WTC11 (cell line): Measurements from ENCODE around the gene PROCA1. TPM values are rescaled to one million over a fixed set of nuclear protein-coding genes. Genes with fewer than 3 reads are reported as not detected.
"Not testable (repeated sequence)": the region's sequence is repeated elsewhere in the genome, so short reads cannot be mapped to it uniquely, and the experiment has no call there.

ENCODE experiments used
- ATAC-seq: fragments of 200-7000 bp; cut with Tn5 transposase; 2 replicates; pipeline ENCODE4 v1.10.0; 2021; ENCODE audit warnings: mild to moderate bottlenecking, moderate library complexity
- CTCF ChIA-PET: fragments of 300-600 bp; sonication (Branson Sonifier 250); formaldehyde crosslinking; loops from one replicate; lab custom pipeline; 2021; ENCODE audit warnings: antibody characterized with exemption; lab: Charles Lee
- POLR2A ChIA-PET: fragments of 350-600 bp; sonication (Branson Sonifier 250); formaldehyde crosslinking; loops from one replicate; lab custom pipeline; 2021; ENCODE audit warnings: antibody characterized with exemption; lab: Charles Lee
- DNase-seq: peaks from one replicate; pipeline ENCODE4 v3.0.0; 2021; ENCODE audit warnings: low spot score
- H3K27ac Mint-ChIP-seq: 2 replicates; pipeline ENCODE4 v1.8.0; 2021; ENCODE audit warnings: mixed read lengths
- H3K27me3 Mint-ChIP-seq: 2 replicates; pipeline ENCODE4 v1.8.0; 2021; ENCODE audit warnings: low read depth, mild to moderate bottlenecking, moderate library complexity, mixed read lengths
- H3K36me3 Mint-ChIP-seq: 2 replicates; pipeline ENCODE4 v1.8.0; 2021; ENCODE audit warnings: mixed read lengths
- H3K4me1 Mint-ChIP-seq: 2 replicates; pipeline ENCODE4 v1.8.0; 2022; ENCODE audit warnings: mixed read lengths
- H3K4me3 Mint-ChIP-seq: 2 replicates; pipeline ENCODE4 v1.8.0; 2021; ENCODE audit warnings: mild to moderate bottlenecking, moderate library complexity, mixed read lengths
- H3K9me3 Mint-ChIP-seq: 2 replicates; pipeline ENCODE4 v1.8.0; 2021; ENCODE audit warnings: mixed read lengths
- E2F1 ChIP-seq: sonication (generic); formaldehyde crosslinking; IDR thresholded peaks from 2 replicates; pipeline ENCODE4 v1.8.0; 2022; ENCODE audit warnings: mild to moderate bottlenecking, missing genetic modification reagents
- E2F4 ChIP-seq: sonication (generic); formaldehyde crosslinking; IDR thresholded peaks from 2 replicates; pipeline ENCODE4 v1.8.1; 2022; ENCODE audit warnings: low read depth, mild to moderate bottlenecking, moderate library complexity, missing genetic modification reagents, borderline replicate concordance
- ELF4 ChIP-seq: sonication (generic); formaldehyde crosslinking; IDR thresholded peaks from 2 replicates; pipeline ENCODE4 v1.8.1; 2022; ENCODE audit warnings: low read depth, mild to moderate bottlenecking, moderate library complexity, missing genetic modification reagents
- ETV6 ChIP-seq: sonication (generic); formaldehyde crosslinking; IDR thresholded peaks from 2 replicates; pipeline ENCODE4 v1.8.1; 2022; ENCODE audit warnings: mild to moderate bottlenecking, missing genetic modification reagents
- GRHL2 ChIP-seq: fragments of 250-450 bp; sonication (Bioruptor Pico); IDR thresholded peaks from 2 replicates; pipeline ENCODE4 v1.8.0; 2022; ENCODE audit warnings: mild to moderate bottlenecking, moderate library complexity; ENCODE audit not compliant: insufficient replicate concordance, severe bottlenecking
- GTF2I ChIP-seq: fragments of 250-450 bp; sonication (Bioruptor Pico); conservative IDR thresholded peaks from 2 replicates; pipeline ENCODE4 v1.4.0; 2021; ENCODE audit warnings: mild to moderate bottlenecking
- HMGA2 ChIP-seq: fragments of 250-450 bp; sonication (Bioruptor Pico); IDR thresholded peaks from 2 replicates; pipeline ENCODE4 v1.4.0; 2021; ENCODE audit warnings: mild to moderate bottlenecking, moderate library complexity
- HMGXB4 ChIP-seq: sonication (generic); formaldehyde crosslinking; IDR thresholded peaks from 2 replicates; pipeline ENCODE4 v1.8.1; 2023; ENCODE audit warnings: mild to moderate bottlenecking, moderate library complexity, missing genetic modification reagents
- KAT7 ChIP-seq: sonication (generic); formaldehyde crosslinking; IDR thresholded peaks from 2 replicates; pipeline ENCODE4 v1.8.1; 2023; ENCODE audit warnings: missing genetic modification reagents, mild to moderate bottlenecking, borderline replicate concordance
- MYBL2 ChIP-seq: sonication (generic); formaldehyde crosslinking; IDR thresholded peaks from 2 replicates; pipeline ENCODE4 v1.8.1; 2023; ENCODE audit warnings: mild to moderate bottlenecking, moderate library complexity, missing genetic modification reagents
- NFYB ChIP-seq: sonication (generic); formaldehyde crosslinking; conservative IDR thresholded peaks from 2 replicates; pipeline ENCODE4 v1.8.0; 2022; ENCODE audit warnings: low read depth, missing genetic modification reagents
- PRRX2 ChIP-seq: fragments of 250-450 bp; sonication (Bioruptor Pico); IDR thresholded peaks from 2 replicates; pipeline ENCODE4 v1.8.0; 2021; ENCODE audit warnings: mild to moderate bottlenecking
- RELA ChIP-seq: sonication (generic); formaldehyde crosslinking; IDR thresholded peaks from 2 replicates; pipeline ENCODE4 v1.8.1; 2022; ENCODE audit warnings: missing genetic modification reagents, mild to moderate bottlenecking, borderline replicate concordance
- RORB ChIP-seq: fragments of 250-450 bp; sonication (Bioruptor Pico); IDR thresholded peaks from 2 replicates; pipeline ENCODE4 v1.9.0; 2021; ENCODE audit warnings: mild to moderate bottlenecking
- SOX15 ChIP-seq: fragments of 250-450 bp; sonication (Bioruptor Pico); IDR thresholded peaks from 2 replicates; pipeline ENCODE4 v1.9.0; 2021; ENCODE audit warnings: mild to moderate bottlenecking
- SP1 ChIP-seq: sonication (generic); formaldehyde crosslinking; conservative IDR thresholded peaks from 2 replicates; pipeline ENCODE4 v1.8.1; 2022; ENCODE audit warnings: missing genetic modification reagents
- TEAD1 ChIP-seq: sonication (generic); formaldehyde crosslinking; IDR thresholded peaks from 2 replicates; pipeline ENCODE4 v1.8.0; 2022; ENCODE audit warnings: mild to moderate bottlenecking, missing genetic modification reagents
- TEAD4 ChIP-seq: sonication (generic); formaldehyde crosslinking; IDR thresholded peaks from 2 replicates; pipeline ENCODE4 v1.8.0; 2022; ENCODE audit warnings: mild to moderate bottlenecking, missing genetic modification reagents
- ZBTB21 ChIP-seq: sonication (generic); formaldehyde crosslinking; IDR thresholded peaks from 2 replicates; pipeline ENCODE4 v1.8.1; 2023; ENCODE audit warnings: mild to moderate bottlenecking, missing genetic modification reagents, borderline replicate concordance
- ZMAT4 ChIP-seq: fragments of 250-450 bp; sonication (Bioruptor Pico); IDR thresholded peaks from 2 replicates; pipeline ENCODE4 v1.9.0; 2021; ENCODE audit warnings: mild to moderate bottlenecking
- ZNF138 ChIP-seq: sonication (generic); formaldehyde crosslinking; conservative IDR thresholded peaks from 2 replicates; pipeline ENCODE4 v1.8.1; 2022; ENCODE audit warnings: mild to moderate bottlenecking, moderate library complexity, missing genetic modification reagents
- ZNF232 ChIP-seq: sonication (generic); formaldehyde crosslinking; IDR thresholded peaks from 2 replicates; pipeline ENCODE4 v1.8.0; 2022; ENCODE audit warnings: mild to moderate bottlenecking, missing genetic modification reagents
- ZNF532 ChIP-seq: fragments of 250-450 bp; sonication (Bioruptor Pico); IDR thresholded peaks from 2 replicates; pipeline ENCODE4 v1.9.0; 2021; ENCODE audit warnings: mild to moderate bottlenecking, borderline replicate concordance
- ZNF671 ChIP-seq: fragments of 250-450 bp; sonication (Bioruptor Pico); IDR thresholded peaks from 2 replicates; pipeline ENCODE4 v1.8.0; 2021; ENCODE audit warnings: mild to moderate bottlenecking
- total RNA-seq: library from RNA; stranded (reverse); gene quantifications from 3 replicates; pipeline ENCODE4 v1.2.3, GENCODE V29; 2021

PROCA1 gene
- total RNA-seq, 1 experiment from 2014 or later, result 28.4 TPM

GRCh38 chr17:28737316-28737715 is 25.6 kb upstream of the PROCA1 start:
- ATAC-seq, result no peak
- Mint-ChIP-seq H3K27me3 (no peaks in the 10 kb centered on the region), H3K36me3 (peaks cover 22% of the 10 kb centered on the region), H3K4me1 (peaks cover 6% of the 10 kb centered on the region), H3K4me3 (no peak overlapping the region), H3K9me3 (no peaks in the 10 kb centered on the region), H3K27ac (no peak overlapping the region)
- ChIA-PET CTCF (no interaction called here), POLR2A (interaction anchor here (1.0 kb wide), 1 partner anchor 26 kb away, joined by 4 read pairs; the partner anchor contains the start of gene PROCA1)
- TF ChIP-seq E2F4 (CRISPR knock-in tag), result no peak
- TF ChIP-seq ZNF138 (CRISPR knock-in tag), result no peak
- TF ChIP-seq KAT7 (CRISPR knock-in tag), result no peak
- no peak for TF ChIP-seq ZBTB21 (CRISPR knock-in tag)
- TF ChIP-seq TEAD4 (CRISPR knock-in tag), result no peak
- no peak for TF ChIP-seq TEAD1 (CRISPR knock-in tag)
- TF ChIP-seq ZMAT4 (CRISPR knock-in tag), result no peak
- TF ChIP-seq SP1 (CRISPR knock-in tag), result no peak
- TF ChIP-seq ZNF232 (CRISPR knock-in tag), result no peak
- TF ChIP-seq RORB (CRISPR knock-in tag), result no peak
- no peak for TF ChIP-seq ZNF671 (CRISPR knock-in tag)
- TF ChIP-seq RELA (CRISPR knock-in tag), result no peak
- no peak for DNase-seq

GRCh38 chr17:28735913-28736769 is 24.5 kb upstream of the PROCA1 start:
- H3K27me3 Mint-ChIP-seq, ATAC-seq, POLR2A ChIA-PET, H3K27ac Mint-ChIP-seq, H3K4me1 Mint-ChIP-seq, H3K9me3 Mint-ChIP-seq, H3K4me3 Mint-ChIP-seq, DNase-seq: not testable (repeated sequence)
- peaks cover 22% of the 10 kb centered on the region for H3K36me3 Mint-ChIP-seq
- CTCF ChIA-PET, result interaction anchor here (1.3 to 12.2 kb wide), 2 partner anchors 9 to 11 kb away, joined by 5 to 541 read pairs; partner anchors contain the start of gene TRAF4

GRCh38 chr17:28735242-28735722 is 23.6 kb upstream of the PROCA1 start:
- DNase-seq (no peak), ATAC-seq (no peak)
- H3K4me3 Mint-ChIP-seq, result no peak overlapping the region
- no peaks in the 10 kb centered on the region for H3K27me3 Mint-ChIP-seq
- H3K36me3 Mint-ChIP-seq, result peaks cover 22% of the 10 kb centered on the region
- H3K27ac Mint-ChIP-seq, result no peak overlapping the region
- ChIA-PET CTCF (interaction anchor here (1.3 to 12.2 kb wide), 2 partner anchors 8 to 12 kb away, joined by 5 to 541 read pairs; partner anchors contain the start of gene TRAF4), POLR2A (interaction anchor here (0.6 kb wide), 1 partner anchor 10 kb away, joined by 3 read pairs; no protein-coding TSS in a partner anchor)
- no peaks in the 10 kb centered on the region for H3K4me1 Mint-ChIP-seq
- no peaks in the 10 kb centered on the region for H3K9me3 Mint-ChIP-seq
- TF ChIP-seq HMGA2 (CRISPR knock-in tag), result no peak
- TF ChIP-seq E2F1 (CRISPR knock-in tag), result no peak
- TF ChIP-seq NFYB, result no peak
- no peak for TF ChIP-seq MYBL2 (CRISPR knock-in tag)
- no peak for TF ChIP-seq ZBTB21 (CRISPR knock-in tag)
- TF ChIP-seq ZNF532 (CRISPR knock-in tag), result no peak
- TF ChIP-seq SOX15, result no peak
- TF ChIP-seq HMGXB4 (CRISPR knock-in tag), result no peak
- no peak for TF ChIP-seq GRHL2 (CRISPR knock-in tag)
- TF ChIP-seq GTF2I, result no peak
- TF ChIP-seq ELF4 (CRISPR knock-in tag), result no peak
- TF ChIP-seq ETV6 (CRISPR knock-in tag), result no peak
- no peak for TF ChIP-seq PRRX2 (CRISPR knock-in tag)
